DND-41 (cell line): ENCODE data around the gene RSF1.

Source experiments
- ATAC-seq: fragments of 200-7000 bp; cut with Tn5 transposase; 3 replicates; pipeline ENCODE4 v1.9.1; 2021; ENCODE audit warnings: low read depth; ENCODE audit not compliant: insufficient read depth
- DNase-seq: peaks from one replicate; pipeline ENCODE4 v3.0.0-alpha.2; 2020
- H2AFZ ChIP-seq: 2 replicates; pipeline ENCODE4 v1.6.0; 2012; ENCODE audit warnings: low read depth, low read length
- H3K27ac ChIP-seq: 2 replicates; pipeline ENCODE4 v1.5.1; 2012; ENCODE audit warnings: low read length, inconsistent platforms
- H3K27me3 ChIP-seq: fragments of 200-600 bp; sonication (generic); 2 replicates; pipeline ENCODE4 v1.6.0; 2012; ENCODE audit warnings: low read length, mild to moderate bottlenecking, inconsistent platforms; ENCODE audit not compliant: insufficient read depth, poor library complexity
- H3K36me3 ChIP-seq: 2 replicates; pipeline ENCODE4 v1.5.1; 2012; ENCODE audit warnings: low read length, inconsistent platforms; ENCODE audit not compliant: insufficient read depth
- H3K4me1 ChIP-seq: 2 replicates; pipeline ENCODE4 v1.5.1; 2012; ENCODE audit warnings: mild to moderate bottlenecking, low read length; ENCODE audit not compliant: insufficient read depth
- H3K4me2 ChIP-seq: 2 replicates; pipeline ENCODE4 v1.6.0; 2012; ENCODE audit warnings: mild to moderate bottlenecking, moderate library complexity, low read length, inconsistent platforms; ENCODE audit not compliant: insufficient read depth
- H3K4me3 ChIP-seq, 2 experiments: fragments of 200-600 bp in 1 of 2; shearing (Covaris generic) in 1 of 2; 2 replicates each; pipeline ENCODE4 v1.5.1; 2012 to 2016; ENCODE audit warnings: inconsistent platforms in 2 of 2, low read length in 2 of 2, mild to moderate bottlenecking in 2 of 2, low read depth in 1 of 2, moderate library complexity in 1 of 2
- H3K79me2 ChIP-seq: 2 replicates; pipeline ENCODE4 v1.6.0; 2012; ENCODE audit warnings: low read length, inconsistent platforms; ENCODE audit not compliant: insufficient read depth
- H3K9ac ChIP-seq: 2 replicates; pipeline ENCODE4 v1.6.0; 2012; ENCODE audit warnings: low read depth, mild to moderate bottlenecking, inconsistent platforms, low read length, moderate library complexity
- H3K9me3 ChIP-seq: 2 replicates; pipeline ENCODE4 v1.5.1; 2012; ENCODE audit warnings: low read length, moderate library complexity, mild to moderate bottlenecking, inconsistent platforms; ENCODE audit not compliant: insufficient read depth, severe bottlenecking
- H4K20me1 ChIP-seq: 2 replicates; pipeline ENCODE4 v1.6.0; 2012; ENCODE audit warnings: low read length; ENCODE audit not compliant: insufficient read depth
- CTCF ChIP-seq: IDR thresholded peaks from 2 replicates; pipeline ENCODE4 v1.5.1; 2012; ENCODE audit warnings: borderline replicate concordance, low read length, moderate library complexity, mild to moderate bottlenecking; ENCODE audit not compliant: poor library complexity, severe bottlenecking; ENCODE audit errors: extremely low read depth
- EZH2 ChIP-seq: IDR thresholded peaks from 3 replicates; pipeline ENCODE4 v1.6.1; 2012; ENCODE audit warnings: borderline replicate concordance, low read depth, mild to moderate bottlenecking, moderate library complexity, low read length, inconsistent platforms; ENCODE audit not compliant: severe bottlenecking

Gene RSF1

GRCh38 chr11:77736473-77736872 is 84.0 kb downstream of the RSF1 start:
- Histone ChIP-seq H3K36me3 (peaks cover 86% of the 10 kb centered on the region), H2AFZ (no peak overlapping the region), H3K9me3 (peaks cover 10% of the 10 kb centered on the region), H3K9ac (no peak overlapping the region), H3K4me3 (no peak overlapping the region), H3K27me3 (no peaks in the 10 kb centered on the region), H3K27ac (no peak overlapping the region), H3K79me2 (peaks cover 3% of the 10 kb centered on the region; the same call in 1 of the 2 replicates), H3K4me2 (no peak overlapping the region), H4K20me1 (no peaks in the 10 kb centered on the region), H3K4me1 (no peaks in the 10 kb centered on the region)
- ATAC-seq = no peak
- no peak for TF ChIP-seq CTCF
- TF ChIP-seq EZH2 = no peak
- DNase-seq = no peak

GRCh38 chr11:77734890-77735289 is 85.6 kb downstream of the RSF1 start:
- H3K27me3 ChIP-seq = no peaks in the 10 kb centered on the region
- TF ChIP-seq EZH2 = no peak
- no peak for TF ChIP-seq CTCF
- no peaks in the 10 kb centered on the region for H4K20me1 ChIP-seq
- ATAC-seq (no peak), DNase-seq (no peak)
- peaks cover 17% of the 10 kb centered on the region for H3K9me3 ChIP-seq
- H3K9ac ChIP-seq = no peak overlapping the region
- H3K4me2 ChIP-seq = no peak overlapping the region
- H3K36me3 ChIP-seq = peaks cover 85% of the 10 kb centered on the region
- no peak overlapping the region for H2AFZ ChIP-seq
- no peak overlapping the region for H3K4me3 ChIP-seq
- H3K4me1 ChIP-seq = no peaks in the 10 kb centered on the region
- no peak overlapping the region for H3K27ac ChIP-seq
- H3K79me2 ChIP-seq = no peaks in the 10 kb centered on the region; the same call in 1 of the 2 replicates

- no peak overlapping the region for H3K9ac ChIP-seq
- H3K4me1 ChIP-seq = no peaks in the 10 kb centered on the region
- DNase-seq (no peak), ATAC-seq (no peak)
- H3K4me2 ChIP-seq = no peak overlapping the region
- peaks cover 17% of the 10 kb centered on the region for H3K9me3 ChIP-seq
- H2AFZ ChIP-seq = no peak overlapping the region
- H3K27me3 ChIP-seq = no peaks in the 10 kb centered on the region
- peaks cover 58% of the 10 kb centered on the region for H3K36me3 ChIP-seq
- no peaks in the 10 kb centered on the region; the same call in 1 of the 2 replicates for H3K79me2 ChIP-seq
- H3K27ac ChIP-seq = no peak overlapping the region
- H3K4me3 ChIP-seq = no peak overlapping the region
- H4K20me1 ChIP-seq = no peaks in the 10 kb centered on the region
- TF ChIP-seq CTCF (no peak), EZH2 (no peak)
These were observed 88.4 kb downstream of the RSF1 start for GRCh38 chr11:77732143-77732542.

- no peaks in the 10 kb centered on the region for H4K20me1 ChIP-seq
- no peak for DNase-seq
These were observed 89.7 kb downstream of the RSF1 start for GRCh38 chr11:77730789-77731188.

More at GRCh38 chr11:77730789-77731188, 89.7 kb downstream of the RSF1 start:
- no peaks in the 10 kb centered on the region for H3K4me1 ChIP-seq
- no peaks in the 10 kb centered on the region for H3K27me3 ChIP-seq
- H3K4me3 ChIP-seq = no peak overlapping the region
- H3K4me2 ChIP-seq = no peak overlapping the region
- H3K9ac ChIP-seq = no peak overlapping the region
- no peaks in the 10 kb centered on the region for H3K79me2 ChIP-seq
- H2AFZ ChIP-seq = no peak overlapping the region
- peaks cover 45% of the 10 kb centered on the region for H3K36me3 ChIP-seq
- H3K9me3 ChIP-seq = peaks cover 17% of the 10 kb centered on the region
- H3K27ac ChIP-seq = no peak overlapping the region
- no peak for TF ChIP-seq CTCF
- TF ChIP-seq EZH2 = no peak
- ATAC-seq = no peak
